HepG2 (cell line): ENCODE measurements around the gene CASS4. TPM values are rescaled to one million over a fixed set of nuclear protein-coding genes. Genes with fewer than 3 reads are reported as not detected.

Experiments
- ARHGAP35 ChIP-seq: sonication (generic); formaldehyde crosslinking; IDR thresholded peaks from 2 replicates; pipeline ENCODE4 v1.9.0; 2022; ENCODE audit warnings: mild to moderate bottlenecking, inconsistent platforms, moderate library complexity, missing genetic modification reagents, borderline replicate concordance
- CHD4 ChIP-seq: fragments of 200-600 bp; sonication (generic); IDR thresholded peaks from 2 replicates; pipeline ENCODE4 v1.7.0; 2017; ENCODE audit warnings: mild to moderate bottlenecking, low read length, borderline replicate concordance
- CREB3 ChIP-seq: sonication (generic); formaldehyde crosslinking; IDR thresholded peaks from 2 replicates; pipeline ENCODE4 v1.5.0; 2020; ENCODE audit warnings: missing genetic modification reagents
- E2F1 ChIP-seq: sonication (generic); formaldehyde crosslinking; IDR thresholded peaks from 2 replicates; pipeline ENCODE4 v1.5.0; 2020; ENCODE audit warnings: missing genetic modification reagents
- ERF ChIP-seq: IDR thresholded peaks from 2 replicates; pipeline ENCODE4 v1.6.1; 2018; ENCODE audit warnings: missing biosample characterization, missing genetic modification reagents
- FOSL1 ChIP-seq: sonication (generic); formaldehyde crosslinking; IDR thresholded peaks from 2 replicates; pipeline ENCODE4 v1.9.0; 2021; ENCODE audit warnings: missing genetic modification reagents, borderline replicate concordance
- FOXA1 ChIP-seq, 2 experiments: fragments of 450-650 bp in 1 of 2; sonication (generic) in 1 of 2; formaldehyde crosslinking in 1 of 2; IDR thresholded peaks; 2 replicates each; pipeline versions ENCODE4 v1.4.0 to v1.6.1; 2016 to 2020; ENCODE audit warnings: missing genetic modification reagents in 1 of 2
- GATA4 ChIP-seq: sonication (generic); IDR thresholded peaks from 2 replicates; pipeline ENCODE4 v1.6.1; 2016; ENCODE audit warnings: antibody characterized with exemption, low read depth, borderline replicate concordance
- IKZF1 ChIP-seq: fragments of 450-650 bp; IDR thresholded peaks from 2 replicates; pipeline ENCODE4 v1.7.1; 2016
- MAX ChIP-seq: IDR thresholded peaks from 2 replicates; pipeline ENCODE4 v1.6.1; 2012; ENCODE audit warnings: inconsistent platforms
- MIXL1 ChIP-seq: IDR thresholded peaks from 2 replicates; pipeline ENCODE4 v1.6.1; 2016
- MZF1 ChIP-seq: sonication (generic); formaldehyde crosslinking; IDR thresholded peaks from 2 replicates; pipeline ENCODE4 v1.8.1; 2023; ENCODE audit warnings: mild to moderate bottlenecking, missing genetic modification reagents, borderline replicate concordance
- NR0B2 ChIP-seq: sonication (generic); formaldehyde crosslinking; IDR thresholded peaks from 2 replicates; pipeline ENCODE4 v1.4.0; 2020; ENCODE audit warnings: mild to moderate bottlenecking, missing genetic modification reagents
- RORA ChIP-seq: sonication (generic); formaldehyde crosslinking; IDR thresholded peaks from 2 replicates; pipeline ENCODE4 v1.5.0; 2020; ENCODE audit warnings: mild to moderate bottlenecking, missing genetic modification reagents, moderate library complexity
- SAP130 ChIP-seq: IDR thresholded peaks from 2 replicates; pipeline ENCODE4 v1.6.1; 2016; ENCODE audit warnings: low read depth
- SP1 ChIP-seq, 2 experiments: fragments of 450-650 bp in 1 of 2; sonication (generic) in 1 of 2; formaldehyde crosslinking in 1 of 2; IDR thresholded peaks; 2 replicates each; pipeline versions ENCODE4 v1.4.0 to v1.6.1; 2016 to 2020; ENCODE audit warnings: missing genetic modification reagents in 1 of 2
- SP4 ChIP-seq: sonication (generic); formaldehyde crosslinking; IDR thresholded peaks from 2 replicates; pipeline ENCODE4 v1.8.1; 2023; ENCODE audit warnings: mild to moderate bottlenecking, missing genetic modification reagents
- STAG1 ChIP-seq: sonication (generic); formaldehyde crosslinking; IDR thresholded peaks from 2 replicates; pipeline ENCODE4 v1.4.0; 2020; ENCODE audit warnings: missing genetic modification reagents
- THAP9 ChIP-seq: sonication (generic); formaldehyde crosslinking; IDR thresholded peaks from 2 replicates; pipeline ENCODE4; 2020; ENCODE audit warnings: missing genetic modification reagents, mild to moderate bottlenecking, borderline replicate concordance
- ZBTB42 ChIP-seq: sonication (generic); formaldehyde crosslinking; IDR thresholded peaks from 2 replicates; pipeline ENCODE4 v1.5.0; 2020; ENCODE audit warnings: mild to moderate bottlenecking, missing genetic modification reagents
- ZBTB8A ChIP-seq: sonication (generic); formaldehyde crosslinking; IDR thresholded peaks from 2 replicates; pipeline ENCODE4 v1.4.0; 2020; ENCODE audit warnings: mild to moderate bottlenecking, low read depth, missing genetic modification reagents, borderline replicate concordance
- ZNF552 ChIP-seq: sonication (generic); formaldehyde crosslinking; IDR thresholded peaks from 2 replicates; pipeline ENCODE4 v1.9.0; 2022; ENCODE audit warnings: missing genetic modification reagents, mild to moderate bottlenecking, borderline replicate concordance
- ZNF570 ChIP-seq: sonication (generic); formaldehyde crosslinking; IDR thresholded peaks from 2 replicates; pipeline ENCODE4 v1.4.0; 2020; ENCODE audit warnings: mild to moderate bottlenecking, missing genetic modification reagents, borderline replicate concordance
- ZNF576 ChIP-seq: sonication (generic); formaldehyde crosslinking; IDR thresholded peaks from 2 replicates; pipeline ENCODE4 v1.4.0; 2020; ENCODE audit warnings: mild to moderate bottlenecking, missing genetic modification reagents
- ZNF644 ChIP-seq: IDR thresholded peaks from 2 replicates; pipeline ENCODE4 v1.6.1; 2016; ENCODE audit warnings: low read depth
- ZNF772 ChIP-seq: sonication (generic); formaldehyde crosslinking; IDR thresholded peaks from 2 replicates; pipeline ENCODE4 v1.5.0; 2020; ENCODE audit warnings: mild to moderate bottlenecking, missing genetic modification reagents
- ZNF773 ChIP-seq: sonication (generic); formaldehyde crosslinking; IDR thresholded peaks from 2 replicates; pipeline ENCODE4 v1.4.0; 2020; ENCODE audit warnings: missing genetic modification reagents, borderline replicate concordance
- ZSCAN31 ChIP-seq: sonication (generic); formaldehyde crosslinking; IDR thresholded peaks from 2 replicates; pipeline ENCODE4 v1.5.0; 2020; ENCODE audit warnings: low read depth, mild to moderate bottlenecking, missing genetic modification reagents
- polyA plus RNA-seq, 8 experiments: library from polyadenylated mRNA; depleted of rRNA in 3 of 8; stranded (reverse) in 7 of 8; unstranded in 1 of 8; fragments of >200 nt; fragmentation: Illumina TruSeq in 4 of 8; extraction: Trizol in 4 of 8; gene quantifications; 2 replicates each; pipeline versions ENCODE4 v1.2.1 to v1.2.3, GENCODE V29; 2011 to 2016; ENCODE audit warnings: low read depth in 4 of 8, missing spikeins in 1 of 8, mixed read lengths in 1 of 8; ENCODE audit not compliant: insufficient read depth in 1 of 8
- total RNA-seq, 5 experiments: library from RNA; depleted of rRNA; stranded (reverse); fragments of >200 nt; fragmentation: Illumina TruSeq; extraction: Trizol; gene quantifications; 2 replicates each; pipeline ENCODE4 v1.2.3, GENCODE V29; 2016; ENCODE audit warnings: low read depth in 1 of 5

The CASS4 gene
- total and polyA plus RNA-seq, 2 of the 13 experiments (the other 11 are each of a cell fraction or from before 2014, with no cell fraction given): 0.17 to 0.49 TPM

- TF ChIP-seq CREB3 (CRISPR knock-in tag) (no peak), ZBTB8A (CRISPR knock-in tag) (no peak), STAG1 (CRISPR knock-in tag) (no peak), ZNF644 (CRISPR knock-in tag) (no peak), MAX (no peak), THAP9 (CRISPR knock-in tag) (no peak), GATA4 (no peak), MZF1 (no peak), ERF (CRISPR knock-in tag) (no peak), NR0B2 (CRISPR knock-in tag) (no peak), ZNF773 (no peak), SP1 (IDR thresholded peaks at IDR 0.05) (no peak), SP1 (CRISPR knock-in tag; IDR thresholded peaks at IDR 0.05) (no peak), ZNF772 (no peak), ZNF570 (CRISPR knock-in tag) (no peak), ARHGAP35 (CRISPR knock-in tag) (no peak), ZSCAN31 (CRISPR knock-in tag) (no peak), RORA (CRISPR knock-in tag) (no peak), IKZF1 (no peak), ZBTB42 (CRISPR knock-in tag) (0 out of 2 replicates have a peak, but pooled peaks have one; percentile 16), CHD4 (no peak), ZNF576 (CRISPR knock-in tag) (no peak), ZNF552 (CRISPR knock-in tag) (no peak), FOXA1 (IDR thresholded peaks at IDR 0.05) (no peak), FOXA1 (CRISPR knock-in tag; IDR thresholded peaks at IDR 0.05) (no peak), E2F1 (CRISPR knock-in tag) (no peak), FOSL1 (CRISPR knock-in tag) (no peak), SAP130 (peak; percentile 42), SP4 (no peak), MIXL1 (CRISPR knock-in tag) (no peak)
These were observed 21.0 kb upstream of the CASS4 start (continued) for GRCh38 chr20:56391037-56391436.
